Stimulated activated CD4-positive, alpha-beta T cell treated with anti-CD3 and anti-CD28 coated beads, Interleukin-15, amount 100 ng/mL, for 24 hours (primary cell): ENCODE results near the gene MIGA2.
"Not testable (repeated sequence)": the region's sequence is repeated elsewhere in the genome, so short reads cannot be mapped to it uniquely, and the experiment has no call there.

Source experiments
- DNase-seq: peaks from one replicate; pipeline ENCODE4 v3.0.0-alpha.2; 2020

The MIGA2 gene, protein sequence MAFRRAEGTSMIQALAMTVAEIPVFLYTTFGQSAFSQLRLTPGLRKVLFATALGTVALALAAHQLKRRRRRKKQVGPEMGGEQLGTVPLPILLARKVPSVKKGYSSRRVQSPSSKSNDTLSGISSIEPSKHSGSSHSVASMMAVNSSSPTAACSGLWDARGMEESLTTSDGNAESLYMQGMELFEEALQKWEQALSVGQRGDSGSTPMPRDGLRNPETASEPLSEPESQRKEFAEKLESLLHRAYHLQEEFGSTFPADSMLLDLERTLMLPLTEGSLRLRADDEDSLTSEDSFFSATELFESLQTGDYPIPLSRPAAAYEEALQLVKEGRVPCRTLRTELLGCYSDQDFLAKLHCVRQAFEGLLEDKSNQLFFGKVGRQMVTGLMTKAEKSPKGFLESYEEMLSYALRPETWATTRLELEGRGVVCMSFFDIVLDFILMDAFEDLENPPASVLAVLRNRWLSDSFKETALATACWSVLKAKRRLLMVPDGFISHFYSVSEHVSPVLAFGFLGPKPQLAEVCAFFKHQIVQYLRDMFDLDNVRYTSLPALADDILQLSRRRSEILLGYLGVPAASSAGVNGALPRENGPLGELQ

DNA sequence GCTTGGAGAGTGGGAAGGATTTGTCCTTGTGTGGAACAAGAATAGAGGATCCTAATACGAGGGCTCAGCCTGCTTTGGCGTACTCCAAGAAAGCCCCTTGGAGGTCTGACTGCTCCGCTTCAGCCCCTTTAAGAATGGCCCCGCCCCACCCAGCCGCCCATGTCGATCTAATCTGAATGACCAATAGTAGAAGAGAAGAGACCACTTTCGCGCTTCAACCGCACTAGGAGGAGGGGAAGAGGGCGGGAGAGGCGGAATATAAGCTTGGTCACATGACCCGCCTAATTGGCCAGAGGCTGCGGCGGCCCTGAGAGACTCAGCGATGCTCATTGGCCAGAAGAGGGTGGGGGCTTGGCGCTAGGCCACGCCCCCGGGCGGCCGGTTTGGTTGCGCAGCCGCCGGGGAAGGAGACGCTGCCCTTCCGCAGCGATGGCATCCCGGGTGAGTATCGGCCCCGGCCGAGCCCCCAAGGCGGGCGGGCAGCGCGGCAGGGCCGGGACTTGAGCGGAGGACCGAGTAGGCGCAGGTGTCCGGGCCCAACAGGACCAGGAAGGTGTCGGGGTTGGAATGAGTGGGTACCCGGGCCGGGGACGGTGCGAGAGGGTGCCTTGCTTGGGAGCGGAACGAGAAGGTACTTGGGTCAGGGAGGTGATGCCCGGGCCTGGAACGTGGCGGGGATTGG lies at the start of gene MIGA2:
TSS of gene MIGA2 (plus strand) at position 386 of the 682 bp plus-strand sequence. CDS start 3,969 bp downstream, outside the sequence.
- DNase-seq: peak; percentile 96

GRCh38 chr9:128986671-128987070 lies 49.8 kb upstream of the MIGA2 start:
- DNase-seq: no peak

- DNase-seq: no peak
Observed at GRCh38 chr9:128987805-128988204, 48.6 kb upstream of the MIGA2 start.

- no peak for DNase-seq
Observed at GRCh38 chr9:128992995-128993394, 43.4 kb upstream of the MIGA2 start.

- no peak for DNase-seq
Observed at GRCh38 chr9:128995791-128996190, 40.6 kb upstream of the MIGA2 start.

DNA sequence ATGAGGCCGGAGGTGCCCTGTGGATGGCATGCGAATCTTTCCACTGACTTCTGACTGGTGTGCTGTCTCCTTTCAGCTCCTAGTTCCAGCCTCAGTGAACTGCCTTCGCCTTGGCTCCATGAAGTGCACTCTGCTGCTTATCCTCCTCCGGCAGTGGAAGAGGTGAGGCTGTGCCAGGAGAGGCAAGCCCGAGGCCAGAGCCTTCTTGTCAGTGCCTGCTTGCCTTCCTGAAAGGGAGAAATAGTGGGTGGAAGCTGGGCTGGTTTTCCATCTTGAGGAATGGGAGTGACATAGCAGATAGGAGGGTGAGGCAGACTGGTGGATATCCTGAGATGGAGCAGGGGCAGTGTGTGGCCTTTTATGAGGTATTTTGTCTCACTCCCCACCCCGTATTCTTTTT lies 38.0 kb upstream of the MIGA2 start:
- no peak for DNase-seq

DNA sequence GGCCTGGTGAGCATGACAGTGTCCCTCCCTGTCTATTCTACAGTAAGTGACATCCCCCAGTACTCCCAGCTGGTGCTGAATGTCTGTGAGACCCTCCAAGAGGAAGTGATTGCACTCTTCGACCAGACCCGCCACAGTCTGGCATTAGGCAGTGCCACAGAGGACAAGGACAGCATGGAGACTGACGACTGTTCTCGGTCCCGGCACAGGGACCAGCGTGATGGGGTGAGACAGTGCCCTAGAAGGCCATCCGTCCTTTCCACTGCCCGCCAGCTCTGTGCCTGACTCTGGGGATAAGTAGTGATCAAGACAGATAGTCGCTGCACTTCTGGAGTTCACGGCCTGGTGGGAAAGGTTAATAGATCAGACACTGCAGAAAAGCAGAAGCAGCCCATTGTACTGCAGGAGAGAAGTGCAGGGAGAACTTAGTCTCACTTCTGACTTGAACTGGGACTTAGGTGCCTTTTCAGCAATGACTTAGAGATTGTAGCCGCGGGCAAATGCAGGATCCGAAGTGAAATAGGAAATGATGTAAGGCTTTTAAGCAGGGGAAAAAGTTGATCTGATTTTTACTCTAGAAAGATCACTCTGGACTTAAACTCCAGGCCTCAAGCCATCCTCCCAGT lies 36.7 kb upstream of the MIGA2 start:
- no peak for DNase-seq

DNA sequence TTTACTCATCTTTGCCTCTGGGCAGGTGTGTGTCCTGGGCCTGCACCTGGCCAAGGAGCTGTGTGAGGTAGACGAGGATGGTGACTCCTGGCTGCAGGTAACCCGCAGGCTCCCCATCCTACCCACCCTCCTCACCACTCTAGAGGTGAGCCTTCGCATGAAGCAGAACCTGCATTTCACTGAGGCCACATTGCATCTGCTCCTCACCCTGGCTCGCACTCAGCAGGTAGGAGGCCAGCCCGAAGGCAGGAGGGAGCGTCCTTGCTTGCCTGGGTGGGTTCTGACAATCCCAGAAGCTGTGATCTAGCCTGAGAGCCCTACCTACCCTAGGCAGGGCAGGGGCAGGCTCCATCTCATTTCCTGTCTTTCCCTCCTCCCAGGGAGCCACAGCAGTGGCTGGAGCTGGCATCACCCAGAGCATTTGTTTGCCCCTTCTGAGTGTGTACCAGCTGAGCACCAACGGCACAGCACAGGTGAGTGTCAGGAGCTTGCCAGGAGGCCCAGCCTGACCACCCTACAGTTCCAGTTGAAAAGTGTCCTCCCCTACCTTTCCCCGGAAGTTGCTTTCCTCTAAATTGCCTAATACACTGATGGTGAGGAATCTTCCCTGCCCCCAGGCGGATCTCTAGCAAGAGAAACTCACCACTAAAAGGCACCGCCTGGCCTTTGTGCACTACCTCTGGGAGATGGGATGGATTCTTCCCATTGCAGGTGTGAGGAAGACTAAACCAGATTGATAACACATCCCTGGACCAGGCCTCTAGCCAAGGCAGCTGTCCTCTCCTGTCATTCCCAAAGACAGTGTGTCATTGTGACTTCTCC lies 34.7 kb upstream of the MIGA2 start:
- DNase-seq: no peak

GRCh38 chr9:129002992-129003391 lies 33.4 kb upstream of the MIGA2 start:
- no peak for DNase-seq

GRCh38 chr9:129004173-129004572 lies 32.3 kb upstream of the MIGA2 start:
- DNase-seq: not testable (repeated sequence)

- no peak for DNase-seq
Observed at GRCh38 chr9:129005336-129005997, 31.0 kb upstream of the MIGA2 start.

GRCh38 chr9:129006328-129007034 lies 29.9 kb upstream of the MIGA2 start:
- peak; percentile 64 for DNase-seq

DNA sequence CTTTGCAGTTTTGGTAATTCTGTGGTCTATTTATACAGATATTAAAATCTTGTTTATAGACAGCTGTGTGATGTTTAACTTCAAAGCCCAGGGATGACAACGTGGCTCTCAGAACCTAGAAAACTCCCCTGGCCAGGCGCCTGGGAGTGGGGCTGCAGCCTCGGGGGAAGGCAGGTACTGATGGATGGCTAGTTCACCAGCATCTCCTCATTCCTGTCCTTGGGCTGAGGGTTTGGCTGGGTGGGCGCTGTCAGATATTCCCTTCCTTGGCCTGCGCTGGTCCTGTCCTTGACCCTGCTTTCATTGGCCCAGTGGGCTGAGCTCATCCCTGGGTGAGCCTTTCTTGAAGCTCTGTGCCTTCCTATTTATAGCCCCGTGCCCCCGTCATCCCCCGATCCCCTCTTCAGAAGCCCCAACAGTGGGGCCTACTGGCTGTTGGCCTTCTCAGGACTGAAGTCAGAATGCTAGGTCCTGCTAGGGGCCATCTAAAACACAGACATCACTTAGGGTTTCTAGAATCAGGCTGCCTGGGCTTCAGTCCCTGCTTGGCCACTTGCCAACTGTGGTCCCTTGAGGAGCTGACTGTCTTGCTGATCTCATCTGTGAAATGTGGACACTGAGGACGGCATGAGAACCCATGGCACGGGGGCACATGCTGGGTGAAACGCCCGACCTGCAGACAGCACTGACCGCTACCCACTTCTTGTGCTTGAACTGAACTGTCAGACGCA lies 29.2 kb upstream of the MIGA2 start:
- no peak for DNase-seq

- DNase-seq: no peak
Observed at GRCh38 chr9:129007766-129008468, 28.5 kb upstream of the MIGA2 start.

GRCh38 chr9:129008469-129008965 lies 27.9 kb upstream of the MIGA2 start:
- no peak for DNase-seq

GRCh38 chr9:129008986-129009583 lies 27.3 kb upstream of the MIGA2 start:
- DNase-seq: no peak

GRCh38 chr9:129009584-129010141 lies 26.8 kb upstream of the MIGA2 start:
- no peak for DNase-seq

- DNase-seq: no peak
Observed at GRCh38 chr9:129010267-129010975, 26.0 kb upstream of the MIGA2 start.
